NCI-H226 (cell line): ENCODE data around the gene C1orf21.
"Not testable (repeated sequence)": the region's sequence is repeated elsewhere in the genome, so short reads cannot be mapped to it uniquely, and the experiment has no call there.

Experiments
- DNase-seq: peaks from one replicate; pipeline ENCODE4 v3.0.0-alpha.2; 2015

C1orf21 gene

GRCh38 chr1:184386312-184387068 is at the start of gene C1orf21:
Gene C1orf21, plus strand, starts transcription at chr1:184387029. Its CDS starts 90,481 bp downstream, at chr1:184477510.
- peak; percentile 85 for DNase-seq

- DNase-seq = not testable (repeated sequence)
Measured at GRCh38 chr1:184337865-184338264, 49.0 kb upstream of the C1orf21 start.

GRCh38 chr1:184340984-184341383 is 45.8 kb upstream of the C1orf21 start:
- DNase-seq = no peak

GRCh38 chr1:184350573-184350972 is 36.3 kb upstream of the C1orf21 start:
- DNase-seq = no peak

- DNase-seq = no peak
Measured at GRCh38 chr1:184351416-184351975, 35.3 kb upstream of the C1orf21 start.

GRCh38 chr1:184352776-184353175 is 34.1 kb upstream of the C1orf21 start:
- DNase-seq = no peak

- no peak for DNase-seq
Measured at GRCh38 chr1:184354719-184355118, 32.1 kb upstream of the C1orf21 start.

- no peak for DNase-seq
Measured at GRCh38 chr1:184356891-184357290, 29.9 kb upstream of the C1orf21 start.

GRCh38 chr1:184358256-184358655 is 28.6 kb upstream of the C1orf21 start:
- no peak for DNase-seq

- DNase-seq = no peak
Measured at GRCh38 chr1:184359909-184360308, 26.9 kb upstream of the C1orf21 start.

GRCh38 chr1:184362876-184363275 is 24.0 kb upstream of the C1orf21 start:
- peak; percentile 42 for DNase-seq

- no peak for DNase-seq
Measured at GRCh38 chr1:184365699-184366098, 21.1 kb upstream of the C1orf21 start.

GRCh38 chr1:184366997-184367396 is 19.8 kb upstream of the C1orf21 start:
- no peak for DNase-seq

GRCh38 chr1:184367427-184368038 is 19.3 kb upstream of the C1orf21 start:
- no peak for DNase-seq

GRCh38 chr1:184368354-184368753 is 18.5 kb upstream of the C1orf21 start:
- no peak for DNase-seq

GRCh38 chr1:184370850-184371249 is 16.0 kb upstream of the C1orf21 start:
- DNase-seq = no peak

GRCh38 chr1:184373155-184373554 is 13.7 kb upstream of the C1orf21 start:
- DNase-seq = no peak

GRCh38 chr1:184376369-184376768 is 10.5 kb upstream of the C1orf21 start:
- DNase-seq = no peak

- DNase-seq = no peak
Measured at GRCh38 chr1:184379111-184379752, 7.6 kb upstream of the C1orf21 start.

- DNase-seq = no peak
Measured at GRCh38 chr1:184380468-184380867, 6.4 kb upstream of the C1orf21 start.

- DNase-seq = no peak
Measured at GRCh38 chr1:184383772-184384323, 3.0 kb upstream of the C1orf21 start.

- no peak for DNase-seq
Measured at GRCh38 chr1:184385865-184386311, 941 bp upstream of the C1orf21 start.

- no peak for DNase-seq
Measured at GRCh38 chr1:184387069-184387475, 243 bp downstream of the C1orf21 start.
